ENCODE measurements around the gene TMEM132D. TPM values are rescaled to one million over a fixed set of nuclear protein-coding genes. Genes with fewer than 3 reads are reported as not detected.
"Not testable (repeated sequence)": the region's sequence is repeated elsewhere in the genome, so short reads cannot be mapped to it uniquely, and the experiment has no call there.

TMEM132D gene
- total and polyA plus RNA-seq, 2 donors, result 0.32 TPM; not detected in 1

- H3K36me3 ChIP-seq (ENCODE audit: insufficient read depth), result no peaks in the 10 kb centered on the region
- H3K27ac ChIP-seq (ENCODE audit: low read depth), result no peak overlapping the region
- WGBS, result 84% methylated on average over 10 of the region's 10 CpGs
- H3K4me3 ChIP-seq (ENCODE audit: low read depth, low read length), result no peak overlapping the region
- no peaks in the 10 kb centered on the region for H3K4me1 ChIP-seq (ENCODE audit: insufficient read depth)
- no peak for DNase-seq (ENCODE audit: extremely low spot score)
Measured at GRCh38 chr12:129900306-129900705, 3.5 kb downstream of the TMEM132D start.

GRCh38 chr12:129899045-129899444, 4.8 kb downstream of the TMEM132D start:
- WGBS, result 90% methylated on average over 1 of the region's 1 CpG
- H3K36me3 ChIP-seq (ENCODE audit: insufficient read depth); DNase-seq (ENCODE audit: extremely low spot score): not testable (repeated sequence)

GRCh38 chr12:129893691-129894090, 10.1 kb downstream of the TMEM132D start:
- WGBS, result 86% methylated on average over 4 of the region's 4 CpGs
- DNase-seq (ENCODE audit: extremely low spot score), result no peak
- H3K4me3 ChIP-seq (ENCODE audit: low read depth, low read length), result no peak overlapping the region
- H3K36me3 ChIP-seq (ENCODE audit: insufficient read depth), result no peaks in the 10 kb centered on the region
- H3K27ac ChIP-seq (ENCODE audit: low read depth), result no peak overlapping the region
- H3K4me1 ChIP-seq (ENCODE audit: insufficient read depth), result no peaks in the 10 kb centered on the region

More at GRCh38 chr12:129899045-129899444, 4.8 kb downstream of the TMEM132D start:
- H3K4me1 ChIP-seq (ENCODE audit: insufficient read depth); H3K27ac ChIP-seq (ENCODE audit: low read depth); H3K4me3 ChIP-seq (ENCODE audit: low read depth, low read length): not testable (repeated sequence)

- Histone ChIP-seq H3K36me3 (ENCODE audit: insufficient read depth) (no peaks in the 10 kb centered on the region), H3K4me3 (ENCODE audit: low read depth, low read length) (no peak overlapping the region), H3K27ac (ENCODE audit: low read depth) (no peak overlapping the region), H3K4me1 (ENCODE audit: insufficient read depth) (no peaks in the 10 kb centered on the region)
- no peak for DNase-seq (ENCODE audit: extremely low spot score)
- 11% methylated on average over 4 of the region's 4 CpGs for WGBS
Measured at GRCh38 chr12:129887101-129887500, 16.7 kb downstream of the TMEM132D start.

- Histone ChIP-seq H3K4me3 (ENCODE audit: low read depth, low read length) (no peak overlapping the region), H3K27ac (ENCODE audit: low read depth) (no peak overlapping the region), H3K36me3 (ENCODE audit: insufficient read depth) (no peaks in the 10 kb centered on the region), H3K4me1 (ENCODE audit: insufficient read depth) (no peaks in the 10 kb centered on the region)
- DNase-seq (ENCODE audit: extremely low spot score), result no peak
- WGBS, result 60% methylated on average over 5 of the region's 5 CpGs
Measured at GRCh38 chr12:129886541-129886940, 17.3 kb downstream of the TMEM132D start.

GRCh38 chr12:129885287-129885686, 18.5 kb downstream of the TMEM132D start:
- Histone ChIP-seq H3K4me1 (ENCODE audit: insufficient read depth) (no peaks in the 10 kb centered on the region), H3K27ac (ENCODE audit: low read depth) (no peak overlapping the region), H3K4me3 (ENCODE audit: low read depth, low read length) (no peak overlapping the region), H3K36me3 (ENCODE audit: insufficient read depth) (no peaks in the 10 kb centered on the region)
- 34% methylated on average over 3 of the region's 3 CpGs for WGBS
- DNase-seq (ENCODE audit: extremely low spot score), result no peak

- WGBS, result 83% methylated on average over 11 of the region's 11 CpGs
- H3K36me3 ChIP-seq (ENCODE audit: insufficient read depth), result no peaks in the 10 kb centered on the region
- H3K27ac ChIP-seq (ENCODE audit: low read depth), result no peak overlapping the region
- H3K4me3 ChIP-seq (ENCODE audit: low read depth, low read length), result no peak overlapping the region
- DNase-seq (ENCODE audit: extremely low spot score), result no peak
- H3K4me1 ChIP-seq (ENCODE audit: insufficient read depth), result no peaks in the 10 kb centered on the region
Measured at GRCh38 chr12:129877411-129877810, 26.4 kb downstream of the TMEM132D start.

GRCh38 chr12:129873833-129874208, 30.0 kb downstream of the TMEM132D start:
- Histone ChIP-seq H3K4me1 (ENCODE audit: insufficient read depth) (no peaks in the 10 kb centered on the region), H3K36me3 (ENCODE audit: insufficient read depth) (no peaks in the 10 kb centered on the region), H3K27ac (ENCODE audit: low read depth) (no peak overlapping the region), H3K4me3 (ENCODE audit: low read depth, low read length) (no peak overlapping the region)
- 75% methylated on average over 6 of the region's 6 CpGs for WGBS
- DNase-seq (ENCODE audit: extremely low spot score), result no peak

- Histone ChIP-seq H3K4me1 (ENCODE audit: insufficient read depth) (no peaks in the 10 kb centered on the region), H3K36me3 (ENCODE audit: insufficient read depth) (no peaks in the 10 kb centered on the region), H3K4me3 (ENCODE audit: low read depth, low read length) (no peak overlapping the region), H3K27ac (ENCODE audit: low read depth) (no peak overlapping the region)
- DNase-seq (ENCODE audit: extremely low spot score), result no peak
- whole genome bisulfite sequencing, result 70% methylated on average over 13 of the region's 13 CpGs
Measured at GRCh38 chr12:129873111-129873832, 30.6 kb downstream of the TMEM132D start.

- Histone ChIP-seq H3K36me3 (ENCODE audit: insufficient read depth) (no peaks in the 10 kb centered on the region), H3K4me1 (ENCODE audit: insufficient read depth) (no peaks in the 10 kb centered on the region), H3K4me3 (ENCODE audit: low read depth, low read length) (no peak overlapping the region), H3K27ac (ENCODE audit: low read depth) (no peak overlapping the region)
- DNase-seq (ENCODE audit: extremely low spot score), result no peak
- 43% methylated on average over 19 of the region's 19 CpGs for WGBS
Measured at GRCh38 chr12:129871991-129872972, 31.5 kb downstream of the TMEM132D start.

- no peak overlapping the region for H3K4me3 ChIP-seq (ENCODE audit: low read depth, low read length)
- WGBS, result 67% methylated on average over 5 of the region's 5 CpGs
Measured at GRCh38 chr12:129870796-129871195, 33.0 kb downstream of the TMEM132D start.

GRCh38 chr12:129870136-129870535, 33.7 kb downstream of the TMEM132D start:
- 79% methylated on average over 2 of the region's 2 CpGs for WGBS
- DNase-seq (ENCODE audit: extremely low spot score), result no peak
- no peak overlapping the region for H3K27ac ChIP-seq (ENCODE audit: low read depth)
- no peak overlapping the region for H3K4me3 ChIP-seq (ENCODE audit: low read depth, low read length)
- no peaks in the 10 kb centered on the region for H3K4me1 ChIP-seq (ENCODE audit: insufficient read depth)
- H3K36me3 ChIP-seq (ENCODE audit: insufficient read depth), result no peaks in the 10 kb centered on the region

More at GRCh38 chr12:129870796-129871195, 33.0 kb downstream of the TMEM132D start:
- H3K36me3 ChIP-seq (ENCODE audit: insufficient read depth), result no peaks in the 10 kb centered on the region
- no peak for DNase-seq (ENCODE audit: extremely low spot score)
- no peak overlapping the region for H3K27ac ChIP-seq (ENCODE audit: low read depth)
- no peaks in the 10 kb centered on the region for H3K4me1 ChIP-seq (ENCODE audit: insufficient read depth)

GRCh38 chr12:129868575-129868974, 35.2 kb downstream of the TMEM132D start:
- Histone ChIP-seq H3K4me1 (ENCODE audit: insufficient read depth) (no peaks in the 10 kb centered on the region), H3K36me3 (ENCODE audit: insufficient read depth) (no peaks in the 10 kb centered on the region), H3K4me3 (ENCODE audit: low read depth, low read length) (no peak overlapping the region), H3K27ac (ENCODE audit: low read depth) (no peak overlapping the region)
- WGBS, result 84% methylated on average over 8 of the region's 8 CpGs
- DNase-seq (ENCODE audit: extremely low spot score), result no peak

GRCh38 chr12:129863938-129864337, 39.9 kb downstream of the TMEM132D start:
- Histone ChIP-seq H3K36me3 (ENCODE audit: insufficient read depth) (no peaks in the 10 kb centered on the region), H3K4me3 (ENCODE audit: low read depth, low read length) (no peak overlapping the region), H3K27ac (ENCODE audit: low read depth) (no peak overlapping the region), H3K4me1 (ENCODE audit: insufficient read depth) (no peaks in the 10 kb centered on the region)
- DNase-seq (ENCODE audit: extremely low spot score), result no peak
- 71% methylated on average over 4 of the region's 4 CpGs for WGBS

All from urinary bladder (tissue), 4 donors.